ENCODE data around the gene ACVRL1. TPM values are rescaled to one million over a fixed set of nuclear protein-coding genes. Genes with fewer than 3 reads are reported as not detected.

ACVRL1 gene
- total and polyA plus RNA-seq, 10 of the 15 experiments (the other 5 are each of a cell fraction or from before 2014, with no cell fraction given), result not detected

DNA sequence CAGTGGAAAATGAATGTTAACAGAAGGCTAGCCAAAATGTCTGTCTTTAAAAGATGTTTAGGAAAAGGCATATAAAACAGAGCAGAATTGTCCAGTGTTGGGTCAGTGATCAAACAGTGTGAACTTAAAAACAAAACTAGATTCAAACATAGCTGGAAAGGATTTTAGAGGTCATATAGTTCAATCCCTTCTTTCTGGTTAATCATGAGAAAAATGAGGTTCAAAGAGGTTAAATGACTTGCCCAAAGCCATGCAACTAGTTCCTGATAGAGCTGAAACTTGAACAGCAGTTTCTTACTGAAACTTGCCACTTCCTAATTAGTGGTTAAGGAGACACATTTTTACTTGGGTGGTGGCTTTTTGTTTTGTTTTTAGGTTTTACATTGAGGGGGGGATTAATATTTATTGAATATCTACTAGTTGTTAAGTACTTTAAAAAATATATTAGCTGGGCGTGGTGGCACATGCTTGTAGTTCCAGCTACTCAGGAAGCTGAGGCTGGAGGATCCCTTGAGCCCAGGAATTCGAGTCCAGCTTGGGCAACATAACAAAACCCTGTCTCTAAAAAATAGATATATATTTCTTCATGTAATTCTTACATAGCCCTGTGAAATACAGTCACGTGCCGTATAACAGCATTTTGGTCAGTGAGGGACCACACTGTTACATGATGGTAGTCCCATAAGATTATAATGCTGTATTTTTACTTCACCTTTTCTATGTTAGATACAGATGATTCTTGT is 64.5 kb downstream of the ACVRL1 start:
- H2AFZ ChIP-seq (ENCODE audit: control insufficient read depth, low read depth, low read length), result no peak overlapping the region
- FAIRE-seq, result peak; percentile 84
- H3K4me2 ChIP-seq (ENCODE audit: control insufficient read depth, insufficient read depth), result peak overlapping the region; percentile 90
- CTCF ChIA-PET, result interaction anchor here (0.9 to 3.8 kb wide), 12 partner anchors 9 to 147 kb away, joined by 3 to 18 read pairs (median 5); no protein-coding TSS in a partner anchor
- BruUV-seq (replicated peaks), result no TSS peak
- WGBS (ENCODE audit: insufficient coverage, insufficient replicate concordance, low lambda C conversion rate, missing lambda C conversion rate), result 8% methylated on average over 4 of the region's 4 CpGs
- SMC1A ChIA-PET (ENCODE audit: uncharacterized antibody, unreplicated experiment), result interaction anchor here (0.7 to 2.3 kb wide), 6 partner anchors 9 to 152 kb away, joined by 3 to 10 read pairs (median 3); no protein-coding TSS in a partner anchor
- POLR2A ChIA-PET, result interaction anchor here (1.5 kb wide), 1 partner anchor 10 kb away, joined by 4 read pairs; no protein-coding TSS in a partner anchor
- H3K4me1 ChIP-seq (ENCODE audit: control insufficient read depth, insufficient read depth, low read length), result peaks cover 30% of the 10 kb centered on the region
- no peaks in the 10 kb centered on the region; the same call in 1 of the 2 replicates for H4K20me1 ChIP-seq (ENCODE audit: control insufficient read depth, insufficient read depth)
- ATAC-seq, result peak; percentile 71
- H3K9me3 ChIP-seq (replicated peaks; ENCODE audit: control insufficient read depth, insufficient read depth, low read length), result no peaks in the 10 kb centered on the region
- H3K27me3 ChIP-seq (replicated peaks in 1 of 2; ENCODE audit: control insufficient read depth in 2 of 2, insufficient read depth in 2 of 2, low read length in 1 of 2), result peaks cover 0 to 10% of the 10 kb centered on the region in 2 experiments; a peak in 3 of 4 replicates
- intact Hi-C loops (cut with micrococcal nuclease; ENCODE audit: unreplicated experiment), result no loop called here
- H3K4me3 ChIP-seq, result no peak overlapping the region
- in situ Hi-C loops (cut with MboI), result no loop called here
- H3K36me3 ChIP-seq (ENCODE audit: control insufficient read depth in 2 of 2, insufficient read depth in 2 of 2, low read length in 1 of 2), result no peaks in the 10 kb centered on the region
- no peak for DNase-seq (ENCODE audit: low read depth, low spot score)
- RAD21 ChIA-PET (ENCODE audit: unreplicated experiment), result interaction anchor here (1.6 to 2.5 kb wide), 2 partner anchors 50 to 54 kb away, joined by 3 to 10 read pairs; no protein-coding TSS in a partner anchor
- no peaks in the 10 kb centered on the region for H3K79me2 ChIP-seq (ENCODE audit: control insufficient read depth, insufficient read depth, low read length)
- H3K9ac ChIP-seq (ENCODE audit: control insufficient read depth, insufficient read depth, low read length), result no peak overlapping the region
- no peak overlapping the region; the same call in 1 of the 2 replicates for H3K27ac ChIP-seq (ENCODE audit: control insufficient read depth, insufficient read depth)
- TF ChIP-seq YY1 (IDR thresholded peaks at IDR 0.05; ENCODE audit: low read depth, low read length), result no peak
- TF ChIP-seq NFIC (IDR thresholded peaks at IDR 0.05; ENCODE audit: low read depth, low read length), result no peak
- TF ChIP-seq MYB (IDR thresholded peaks at IDR 0.05; ENCODE audit: borderline replicate concordance, low read depth, low read length), result no peak
- TF ChIP-seq, protein P1, sequence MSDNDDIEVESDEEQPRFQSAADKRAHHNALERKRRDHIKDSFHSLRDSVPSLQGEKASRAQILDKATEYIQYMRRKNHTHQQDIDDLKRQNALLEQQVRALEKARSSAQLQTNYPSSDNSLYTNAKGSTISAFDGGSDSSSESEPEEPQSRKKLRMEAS (IDR thresholded peaks at IDR 0.05; ENCODE audit: low read depth, low read length), result no peak
- no peak for TF ChIP-seq FOS (IDR thresholded peaks at IDR 0.05; ENCODE audit: borderline replicate concordance, extremely low read depth, insufficient read length)
- TF ChIP-seq, protein P2, sequence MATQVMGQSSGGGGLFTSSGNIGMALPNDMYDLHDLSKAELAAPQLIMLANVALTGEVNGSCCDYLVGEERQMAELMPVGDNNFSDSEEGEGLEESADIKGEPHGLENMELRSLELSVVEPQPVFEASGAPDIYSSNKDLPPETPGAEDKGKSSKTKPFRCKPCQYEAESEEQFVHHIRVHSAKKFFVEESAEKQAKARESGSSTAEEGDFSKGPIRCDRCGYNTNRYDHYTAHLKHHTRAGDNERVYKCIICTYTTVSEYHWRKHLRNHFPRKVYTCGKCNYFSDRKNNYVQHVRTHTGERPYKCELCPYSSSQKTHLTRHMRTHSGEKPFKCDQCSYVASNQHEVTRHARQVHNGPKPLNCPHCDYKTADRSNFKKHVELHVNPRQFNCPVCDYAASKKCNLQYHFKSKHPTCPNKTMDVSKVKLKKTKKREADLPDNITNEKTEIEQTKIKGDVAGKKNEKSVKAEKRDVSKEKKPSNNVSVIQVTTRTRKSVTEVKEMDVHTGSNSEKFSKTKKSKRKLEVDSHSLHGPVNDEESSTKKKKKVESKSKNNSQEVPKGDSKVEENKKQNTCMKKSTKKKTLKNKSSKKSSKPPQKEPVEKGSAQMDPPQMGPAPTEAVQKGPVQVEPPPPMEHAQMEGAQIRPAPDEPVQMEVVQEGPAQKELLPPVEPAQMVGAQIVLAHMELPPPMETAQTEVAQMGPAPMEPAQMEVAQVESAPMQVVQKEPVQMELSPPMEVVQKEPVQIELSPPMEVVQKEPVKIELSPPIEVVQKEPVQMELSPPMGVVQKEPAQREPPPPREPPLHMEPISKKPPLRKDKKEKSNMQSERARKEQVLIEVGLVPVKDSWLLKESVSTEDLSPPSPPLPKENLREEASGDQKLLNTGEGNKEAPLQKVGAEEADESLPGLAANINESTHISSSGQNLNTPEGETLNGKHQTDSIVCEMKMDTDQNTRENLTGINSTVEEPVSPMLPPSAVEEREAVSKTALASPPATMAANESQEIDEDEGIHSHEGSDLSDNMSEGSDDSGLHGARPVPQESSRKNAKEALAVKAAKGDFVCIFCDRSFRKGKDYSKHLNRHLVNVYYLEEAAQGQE (IDR thresholded peaks at IDR 0.05; ENCODE audit: low read depth, low read length), result no peak
- TF ChIP-seq CHD4 (IDR thresholded peaks at IDR 0.05), result no peak
- TF ChIP-seq SPI1 (IDR thresholded peaks at IDR 0.05; ENCODE audit: borderline replicate concordance, insufficient read depth, low read depth, low read length), result peak; percentile 74
- TF ChIP-seq WRNIP1 (IDR thresholded peaks at IDR 0.05; ENCODE audit: borderline replicate concordance, low read depth, low read length), result no peak
- TF ChIP-seq CHD2 (IDR thresholded peaks at IDR 0.05; ENCODE audit: borderline replicate concordance, low read depth, low read length), result no peak
- TF ChIP-seq, protein P3, sequence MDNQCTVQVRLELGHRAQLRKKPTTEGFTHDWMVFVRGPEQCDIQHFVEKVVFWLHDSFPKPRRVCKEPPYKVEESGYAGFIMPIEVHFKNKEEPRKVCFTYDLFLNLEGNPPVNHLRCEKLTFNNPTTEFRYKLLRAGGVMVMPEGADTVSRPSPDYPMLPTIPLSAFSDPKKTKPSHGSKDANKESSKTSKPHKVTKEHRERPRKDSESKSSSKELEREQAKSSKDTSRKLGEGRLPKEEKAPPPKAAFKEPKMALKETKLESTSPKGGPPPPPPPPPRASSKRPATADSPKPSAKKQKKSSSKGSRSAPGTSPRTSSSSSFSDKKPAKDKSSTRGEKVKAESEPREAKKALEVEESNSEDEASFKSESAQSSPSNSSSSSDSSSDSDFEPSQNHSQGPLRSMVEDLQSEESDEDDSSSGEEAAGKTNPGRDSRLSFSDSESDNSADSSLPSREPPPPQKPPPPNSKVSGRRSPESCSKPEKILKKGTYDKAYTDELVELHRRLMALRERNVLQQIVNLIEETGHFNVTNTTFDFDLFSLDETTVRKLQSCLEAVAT (IDR thresholded peaks at IDR 0.05), result no peak
- TF ChIP-seq SIX5 (IDR thresholded peaks at IDR 0.05; ENCODE audit: low read depth, low read length, severe bottlenecking), result no peak
- no peak for TF ChIP-seq SRF (IDR thresholded peaks at IDR 0.05; ENCODE audit: low read depth in 2 of 2, low read length in 2 of 2)
- TF ChIP-seq HDAC2 (IDR thresholded peaks at IDR 0.05), result no peak
- no peak for TF ChIP-seq SMC3 (IDR thresholded peaks at IDR 0.05; ENCODE audit: borderline replicate concordance, low read length)
- TF ChIP-seq DPF2 (IDR thresholded peaks at IDR 0.05), result no peak
- peak; percentile 49 for TF ChIP-seq MTA2 (IDR thresholded peaks at IDR 0.05; ENCODE audit: low read depth)
- no peak for TF ChIP-seq MEF2B (IDR thresholded peaks at IDR 0.05; ENCODE audit: partially characterized antibody, poor library complexity, severe bottlenecking)

Data from GM12878 (cell line).